ENCODE measurements around the gene CPD.

- TF ChIP-seq CTCF (optimal IDR thresholded peaks at IDR 0.05 in 1 of 3, IDR thresholded peaks at IDR 0.05 in 1 of 3, conservative IDR thresholded peaks at IDR 0.05 in 1 of 3; ENCODE audit: extremely low read depth in 1 of 3, insufficient read depth in 2 of 3, low read length in 3 of 3) (no peak), EZH2 (IDR thresholded peaks at IDR 0.05; ENCODE audit: low read length) (no peak)
Measured at GRCh38 chr17:30513346-30513745, 134.6 kb downstream of the CPD start.

Data from keratinocyte (primary cell).